NCI-H524 treated with DMSO at 0.1 percent for 48 hours (cell line): ENCODE results near the gene ASB5.

Experiments
- DNase-seq: peaks from one replicate; lab custom pipeline; 2025; lab: John Stamatoyannopoulos, UW

ASB5 gene

DNA sequence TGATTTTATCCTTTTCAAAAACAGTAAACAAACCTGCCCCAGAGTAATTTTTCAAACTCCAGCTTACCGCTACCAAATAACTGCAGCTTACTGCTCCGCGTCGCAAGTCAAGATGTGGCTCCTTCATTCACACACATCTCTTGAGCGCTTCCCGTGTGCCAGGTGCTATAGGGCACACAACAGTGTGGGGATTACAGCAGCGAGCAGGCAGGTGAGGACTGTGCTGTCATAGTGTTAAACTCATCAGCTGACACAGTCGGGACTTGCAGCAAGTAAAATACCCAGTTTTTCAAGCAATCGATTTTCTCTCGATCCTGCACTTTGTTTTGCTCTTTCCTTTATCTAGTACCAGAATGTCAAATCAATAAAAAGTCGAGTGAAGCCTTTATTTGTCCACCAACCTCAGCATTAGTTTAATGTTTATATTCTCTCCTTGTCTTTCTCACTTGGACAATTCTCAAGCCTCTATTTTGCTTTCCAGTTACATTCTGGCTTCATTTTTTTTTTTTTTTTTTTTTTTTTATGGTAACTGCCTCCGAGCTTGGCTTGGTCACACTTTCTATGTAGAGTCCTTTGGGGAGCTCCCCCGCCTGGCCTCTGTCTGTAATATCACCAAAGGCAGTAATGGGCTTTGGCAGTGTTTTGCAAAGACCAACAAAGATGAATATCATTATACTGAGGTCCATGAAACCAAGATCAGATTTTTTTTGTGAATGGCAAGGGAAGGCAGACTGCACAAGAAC is 8.3 kb upstream of the ASB5 start:
- DNase-seq: peak; percentile 2

DNA sequence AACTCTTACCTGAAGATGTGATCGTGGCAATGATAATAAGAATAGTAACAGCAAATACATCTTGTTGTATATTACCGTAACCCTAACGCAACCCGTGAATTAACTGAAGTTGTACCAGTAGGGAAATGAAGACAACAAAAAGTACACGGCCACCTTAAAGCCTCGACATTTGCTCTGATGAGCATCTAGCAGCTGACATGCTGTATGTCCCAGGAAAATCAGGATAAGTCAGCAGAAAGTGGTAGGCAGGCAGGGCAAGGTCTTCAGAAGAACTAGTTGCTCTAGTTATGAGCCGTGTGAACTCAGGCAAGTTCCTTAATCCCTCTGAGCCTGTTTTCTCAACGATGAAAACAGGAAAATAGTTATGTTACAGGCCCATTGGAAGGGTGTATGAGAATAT is 7.7 kb upstream of the ASB5 start:
- DNase-seq: no peak

DNA sequence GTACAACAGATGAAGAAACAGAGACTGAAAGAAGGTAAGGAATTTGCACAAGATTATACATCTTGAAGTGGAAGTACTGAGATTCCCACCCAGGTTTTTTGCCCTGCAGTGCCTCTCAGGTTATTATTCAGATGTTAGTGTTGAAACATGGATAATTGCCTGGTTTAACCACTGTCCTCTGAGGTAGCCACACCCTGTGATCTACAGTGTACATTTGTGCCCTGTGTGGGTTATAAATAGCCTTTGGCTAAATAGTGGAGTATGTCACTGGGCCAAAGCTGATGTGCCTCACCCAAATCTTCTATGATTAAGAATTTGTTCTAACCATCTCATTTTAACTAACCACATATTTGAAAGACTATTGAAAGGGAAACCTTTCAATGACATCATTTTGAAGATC is 5.4 kb upstream of the ASB5 start:
- no peak for DNase-seq

DNA sequence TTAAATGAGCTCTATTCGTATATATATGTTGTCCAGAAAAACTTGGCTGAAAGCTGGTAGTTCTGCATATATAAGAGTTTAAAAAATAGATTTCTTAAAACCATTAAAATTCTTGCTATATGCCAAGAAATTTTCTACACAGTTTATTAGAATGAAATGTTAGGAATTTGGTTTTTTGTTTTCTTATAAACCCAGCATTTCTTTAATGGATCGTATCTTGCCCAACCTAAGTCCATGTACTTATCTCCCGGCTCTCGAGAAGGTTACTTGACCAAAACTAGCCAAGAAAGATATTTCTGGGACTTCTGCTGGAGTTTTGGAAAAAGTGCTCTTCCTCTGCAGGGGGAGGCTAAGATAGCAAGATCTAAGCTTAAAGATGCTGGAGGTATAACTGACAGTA is 4.7 kb upstream of the ASB5 start:
- DNase-seq: no peak

DNA sequence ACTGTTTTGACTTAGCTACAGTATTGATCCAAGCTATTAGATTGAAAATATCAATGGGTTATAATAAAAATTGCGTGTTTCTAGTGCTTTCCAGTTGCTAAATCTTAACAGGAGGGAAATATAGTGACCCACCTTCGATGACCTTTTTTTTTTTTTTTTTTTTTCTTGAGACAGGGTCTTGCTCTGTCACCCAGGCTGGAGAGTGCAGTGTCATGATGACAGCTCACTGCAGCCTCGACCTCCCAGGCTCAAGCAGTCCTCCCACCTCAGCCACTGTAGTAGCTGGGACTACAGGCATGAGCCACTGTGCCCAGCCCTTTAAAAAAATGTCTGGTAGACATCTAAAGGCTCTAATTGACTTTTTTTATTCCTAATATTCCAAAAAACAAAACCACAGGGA is 3.8 kb upstream of the ASB5 start:
- no peak for DNase-seq

DNA sequence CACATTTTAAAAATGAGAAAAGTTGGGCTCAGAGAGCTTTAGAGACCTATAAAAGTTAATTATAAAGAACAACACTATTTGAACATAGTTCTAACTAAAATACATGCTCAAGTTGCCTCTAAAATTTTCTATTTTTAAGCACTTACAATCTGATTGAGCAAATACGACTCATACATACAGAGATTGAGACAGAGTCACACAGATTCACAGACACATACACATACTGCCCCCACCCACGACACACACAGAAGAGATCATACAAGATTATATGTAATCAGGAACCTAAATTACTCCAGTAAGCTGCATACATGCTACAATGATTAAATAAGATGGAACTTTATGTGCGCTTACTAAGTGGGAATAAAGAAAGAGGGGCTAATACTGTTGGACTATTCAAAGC is 2.7 kb upstream of the ASB5 start:
- DNase-seq: no peak

DNA sequence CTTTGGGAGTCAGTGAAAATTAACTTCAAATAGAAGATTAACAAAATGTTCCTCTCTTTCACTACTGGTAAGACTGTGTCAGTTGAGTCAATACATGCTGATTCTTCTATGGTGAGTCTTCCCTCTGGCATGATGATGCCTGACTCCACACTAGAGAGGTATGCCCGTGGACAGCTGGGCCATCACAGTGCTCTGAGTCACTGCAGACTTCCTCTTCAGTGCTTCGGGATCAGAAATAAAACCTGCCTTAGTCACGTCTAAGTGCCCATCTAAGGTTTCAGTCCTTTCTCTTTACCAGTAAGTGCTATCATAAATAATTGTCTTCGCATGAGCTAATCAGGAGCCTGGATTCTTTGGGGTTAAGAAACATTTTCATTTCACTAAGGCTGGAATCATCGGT is 1.6 kb upstream of the ASB5 start:
- peak; percentile 65 for DNase-seq

DNA sequence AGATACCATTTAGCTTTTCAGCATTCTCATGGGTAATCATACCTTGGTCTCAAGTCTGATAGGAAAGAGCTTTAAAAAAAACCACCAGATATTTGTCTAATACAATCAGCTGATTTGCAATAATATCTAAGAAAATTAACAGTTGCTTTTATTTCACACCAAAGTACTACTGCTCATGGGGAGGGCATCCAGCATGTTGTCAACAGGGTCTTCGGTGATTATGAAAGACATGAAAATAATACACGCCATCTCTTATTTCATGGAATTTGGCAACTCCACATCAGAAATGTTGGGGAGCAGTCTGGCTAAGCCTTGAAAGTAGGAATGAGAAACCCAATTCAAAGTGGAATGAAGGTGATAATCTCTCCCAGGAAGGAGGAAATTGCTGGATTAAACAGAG is 3.0 kb downstream of the ASB5 start:
- no peak for DNase-seq

DNA sequence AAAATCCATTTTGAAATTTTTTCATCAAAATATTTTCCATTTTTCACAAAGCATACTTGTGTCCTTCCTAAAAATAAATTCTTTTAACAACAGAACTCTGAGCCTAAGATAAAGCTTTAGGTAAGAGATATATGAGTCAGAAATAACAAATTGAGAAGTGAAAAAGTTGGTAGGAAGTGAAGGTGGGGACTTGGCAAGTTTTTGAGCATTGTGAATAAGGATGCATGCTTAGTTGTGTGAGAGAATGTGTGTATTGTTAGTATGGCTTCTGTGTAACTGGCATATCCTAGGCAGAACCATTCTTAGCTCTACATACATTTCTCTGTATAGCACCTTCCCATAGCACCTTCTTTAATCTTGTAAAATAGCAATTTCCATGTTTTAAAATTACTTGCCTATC is 6.8 kb downstream of the ASB5 start:
- no peak for DNase-seq

DNA sequence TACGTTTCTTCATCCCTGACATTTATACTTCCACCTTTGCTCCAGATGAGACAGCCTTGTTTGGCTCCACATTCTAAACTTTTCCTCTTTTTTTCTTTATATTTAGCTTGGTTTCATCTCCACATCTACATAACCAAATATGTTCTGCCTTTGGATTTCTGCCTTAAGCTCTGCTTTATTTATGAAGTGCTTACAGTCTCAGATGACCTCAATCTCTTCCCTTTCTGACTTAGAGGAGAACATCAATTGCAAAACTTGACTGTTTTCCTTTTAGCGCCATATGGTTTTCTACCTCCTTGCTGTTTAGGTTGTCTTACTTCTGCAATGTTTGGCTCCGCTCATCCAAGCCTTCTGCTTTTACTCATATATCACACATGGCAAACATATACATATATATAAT is 7.5 kb downstream of the ASB5 start:
- no peak for DNase-seq

DNA sequence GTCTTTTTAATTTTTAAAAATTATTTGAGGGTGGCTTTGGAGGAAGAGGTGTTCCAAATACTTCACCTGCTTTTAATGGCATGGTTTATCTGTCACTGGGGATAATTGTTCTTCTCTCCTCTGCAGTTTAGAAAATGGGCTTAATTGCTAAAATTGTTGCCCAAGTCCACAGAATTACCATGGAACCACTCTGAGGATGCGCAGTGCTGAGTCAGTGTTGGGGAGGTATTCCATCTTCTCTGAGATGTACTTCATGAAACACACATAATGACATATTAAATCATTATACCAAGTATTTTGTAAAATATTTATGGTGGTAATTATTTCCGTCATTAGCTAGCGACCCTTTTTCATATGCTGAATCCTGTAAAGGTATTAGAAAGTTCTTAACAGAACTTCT is 8.0 kb downstream of the ASB5 start:
- DNase-seq: no peak

DNA sequence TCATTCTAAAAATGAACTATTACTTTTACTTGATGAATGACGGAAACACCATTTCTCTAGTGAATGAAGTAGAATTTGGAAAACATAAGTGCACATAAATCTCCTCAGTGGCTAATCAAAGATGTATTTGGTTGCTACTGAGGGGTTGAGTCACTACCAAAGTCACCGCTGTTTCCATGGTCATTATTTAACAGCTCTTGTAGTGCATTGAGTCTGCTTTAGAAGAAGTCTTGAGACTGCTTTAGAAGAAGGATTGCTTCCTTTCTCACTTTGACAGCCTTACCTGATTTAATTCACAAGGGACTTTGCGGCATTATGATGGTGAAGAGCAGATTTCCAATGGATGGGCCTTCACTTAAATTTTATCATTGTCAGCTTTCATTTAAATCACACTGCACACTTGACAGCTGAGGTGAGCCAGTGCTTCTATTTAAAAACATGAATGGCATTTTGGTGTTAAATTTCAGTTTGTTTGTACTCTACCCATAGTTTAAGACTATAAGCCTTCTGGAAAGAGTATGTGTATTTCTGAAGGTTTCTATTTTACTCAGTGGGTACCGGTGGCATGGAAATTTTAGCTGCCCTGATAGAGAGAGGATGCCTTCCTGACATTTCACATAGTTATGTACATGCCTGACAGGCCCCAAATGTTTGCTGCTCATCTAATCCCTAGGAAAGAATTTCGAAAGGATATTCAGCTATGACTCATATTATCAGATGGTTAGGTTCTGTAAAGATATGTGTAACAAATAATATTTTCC is 9.5 kb downstream of the ASB5 start:
- no peak for DNase-seq

DNA sequence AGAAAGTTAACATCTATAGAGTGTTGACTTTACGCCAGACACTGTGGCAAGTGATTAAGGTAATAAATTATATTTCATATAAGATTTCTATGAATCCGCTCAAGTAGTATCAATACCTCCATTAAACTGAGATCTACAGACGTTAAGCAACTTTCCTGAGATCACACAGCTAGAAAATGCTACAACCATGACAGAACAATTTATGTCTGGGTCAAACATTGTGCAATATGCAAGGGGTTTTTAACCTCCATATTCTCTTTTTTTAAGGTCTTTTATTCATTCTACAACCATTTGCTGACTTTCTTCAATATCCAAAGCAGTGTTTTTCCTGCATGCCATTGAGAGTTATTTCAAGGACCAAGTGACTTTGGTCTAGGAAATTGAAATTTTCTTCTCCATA is 10.9 kb downstream of the ASB5 start:
- DNase-seq: no peak

DNA sequence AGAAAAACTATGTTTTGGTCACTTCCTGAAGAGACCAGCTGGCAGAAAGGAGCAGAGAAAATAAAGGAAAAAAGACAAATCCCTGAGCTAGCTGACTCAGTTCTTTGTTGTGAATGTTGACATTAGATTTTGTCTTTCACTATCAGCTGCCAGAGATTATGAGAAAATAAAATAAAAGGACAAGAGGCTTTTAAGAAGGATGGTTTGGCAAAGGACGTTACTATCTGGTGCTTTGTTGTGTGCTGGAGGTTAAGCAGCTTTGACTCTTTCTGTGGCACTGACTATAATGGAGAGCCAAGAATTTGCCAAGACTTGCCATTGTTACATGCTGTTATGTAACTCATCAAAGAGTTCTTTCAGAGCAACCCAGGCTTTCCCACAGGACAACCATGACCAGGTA is 12.1 kb downstream of the ASB5 start:
- DNase-seq: no peak

DNA sequence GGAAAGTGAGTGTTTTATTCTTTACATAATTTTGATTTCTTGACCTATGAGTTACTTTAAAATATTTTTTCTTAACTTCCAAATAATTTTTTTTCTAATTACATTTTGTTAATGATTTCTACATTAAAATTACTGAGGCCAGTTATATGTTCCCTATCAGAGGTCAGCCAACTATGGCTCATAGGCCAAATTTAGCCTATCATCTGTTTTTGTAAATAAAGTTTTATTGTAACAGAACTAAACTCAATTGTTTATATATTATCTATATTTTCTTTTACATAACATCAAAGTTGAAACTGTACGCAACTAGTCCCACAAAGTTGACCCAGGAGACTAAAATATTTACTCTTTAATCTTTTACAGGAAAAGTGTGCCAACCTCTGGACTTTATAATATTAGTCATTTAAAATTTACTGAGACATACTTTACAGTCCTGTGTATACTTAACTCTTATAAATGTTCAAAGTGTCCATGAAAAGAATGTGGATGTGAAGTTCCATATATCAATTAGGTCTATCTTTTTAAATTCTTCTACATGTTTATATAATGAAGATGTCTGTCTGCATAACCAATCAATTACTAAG is 26.2 kb downstream of the ASB5 start:
- DNase-seq: no peak

DNA sequence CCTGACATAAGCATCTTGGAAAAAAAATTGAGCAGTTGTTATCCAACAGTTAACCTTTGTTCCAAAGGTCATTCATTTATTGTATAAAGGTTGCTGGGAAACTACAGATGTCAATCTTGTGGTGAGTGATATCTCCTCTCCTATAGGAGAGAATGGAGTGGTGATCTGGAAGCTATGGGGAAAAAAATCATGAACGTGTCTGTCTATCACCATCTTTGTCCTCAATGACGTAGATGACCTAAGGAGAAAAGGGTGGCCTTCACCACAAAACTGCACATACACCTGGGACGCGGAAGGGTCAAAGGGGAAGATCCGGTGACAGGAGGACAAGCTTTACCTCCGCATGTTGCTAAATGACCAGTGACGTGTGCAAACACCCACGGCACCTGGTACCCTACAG is 27.3 kb downstream of the ASB5 start:
- no peak for DNase-seq

DNA sequence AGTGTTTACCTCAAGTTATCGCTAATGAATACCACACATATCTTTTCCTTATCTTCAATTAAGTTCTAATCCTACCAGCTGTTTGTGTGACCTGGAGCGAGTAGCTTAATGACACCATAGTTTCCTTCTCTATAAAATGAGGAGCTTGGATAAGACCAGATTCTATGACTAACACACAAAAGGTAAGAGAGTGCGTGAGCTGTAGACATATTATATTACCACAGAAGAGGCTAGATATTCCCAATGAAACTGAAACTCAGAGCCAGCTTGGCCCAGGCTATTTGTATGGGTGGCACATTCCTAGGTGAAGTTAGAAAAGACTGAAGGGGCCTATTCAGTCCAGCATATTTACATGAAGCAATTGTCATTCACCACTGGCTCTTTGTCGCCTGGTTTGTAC is 30.2 kb downstream of the ASB5 start:
- peak; percentile 44 for DNase-seq

DNA sequence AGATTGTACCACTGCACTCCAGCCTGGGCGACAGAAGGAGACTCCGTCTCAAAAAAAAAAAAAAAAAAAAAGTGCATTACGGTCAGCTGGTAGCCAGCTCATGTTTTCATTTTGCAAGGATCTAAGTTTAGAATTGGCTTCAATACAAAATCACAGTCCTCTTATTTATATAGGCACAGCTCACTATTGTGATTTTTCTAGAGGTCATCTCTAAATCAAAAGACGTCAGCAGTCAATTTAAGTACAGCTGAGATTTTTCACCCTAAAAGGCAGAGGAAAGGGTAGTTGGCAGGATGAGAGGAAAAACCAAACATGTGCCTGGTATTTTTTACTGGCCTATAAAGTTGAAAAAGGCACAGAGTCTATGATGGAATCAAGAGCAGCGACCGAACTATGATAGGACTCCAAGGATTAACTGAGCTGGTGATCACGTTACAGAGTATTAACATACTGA is 30.8 kb downstream of the ASB5 start:
- DNase-seq: no peak

DNA sequence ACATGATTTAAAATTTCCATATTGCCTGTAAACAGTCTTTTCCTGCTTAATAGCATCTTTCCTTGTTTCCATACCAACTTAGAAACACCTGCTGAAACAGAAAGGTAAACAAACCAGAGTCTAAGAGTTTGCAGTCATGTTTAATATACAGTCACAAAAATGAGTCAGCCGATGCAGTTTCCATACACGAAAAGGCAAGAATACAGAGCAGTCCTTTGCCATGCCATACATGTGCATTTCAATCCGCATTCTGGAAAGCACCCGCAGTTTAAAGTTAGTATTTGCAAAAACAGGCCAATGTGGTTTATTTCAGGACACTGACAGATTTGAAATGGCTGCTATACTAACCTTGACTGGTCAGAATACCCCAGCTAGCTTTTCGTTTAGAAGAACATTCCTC is 32.1 kb downstream of the ASB5 start:
- no peak for DNase-seq

DNA sequence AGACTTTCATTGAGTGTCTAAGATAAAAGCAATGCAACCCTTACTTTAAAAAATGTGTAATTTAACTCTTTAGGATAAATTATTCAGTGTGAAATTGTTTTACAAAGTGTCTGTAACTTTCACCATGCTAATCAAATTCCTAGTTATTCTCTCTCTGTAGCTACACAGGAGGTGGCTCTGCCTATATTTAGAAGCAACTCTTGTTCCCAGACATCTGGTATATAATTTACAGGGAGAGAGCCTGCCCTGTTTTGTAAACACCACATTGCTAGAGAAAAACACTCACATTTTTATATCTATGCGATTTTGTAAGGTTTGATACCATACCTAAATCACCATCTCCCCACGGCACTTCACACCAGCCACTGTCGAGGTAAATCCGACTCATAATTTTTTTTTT is 38.2 kb downstream of the ASB5 start:
- DNase-seq: no peak

DNA sequence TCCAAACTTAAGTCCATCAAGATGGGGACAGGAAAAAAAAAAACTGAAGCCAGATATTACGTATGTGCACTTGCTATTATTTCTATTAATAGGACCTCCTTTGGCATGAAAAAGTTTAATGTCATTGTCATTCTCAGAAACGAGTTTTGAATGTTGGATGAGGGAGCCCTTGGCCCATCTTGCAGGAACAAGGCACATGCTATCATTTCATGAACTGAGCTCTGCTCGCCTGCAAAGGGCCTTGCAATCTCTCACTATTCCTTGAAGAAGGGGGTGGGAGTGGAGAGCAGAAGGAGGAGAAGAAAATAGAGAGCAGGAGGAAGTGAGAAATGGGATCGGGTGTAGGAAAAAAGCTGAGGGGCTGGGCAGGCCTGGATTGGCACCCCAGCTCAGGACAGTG is 39.4 kb downstream of the ASB5 start:
- no peak for DNase-seq

DNA sequence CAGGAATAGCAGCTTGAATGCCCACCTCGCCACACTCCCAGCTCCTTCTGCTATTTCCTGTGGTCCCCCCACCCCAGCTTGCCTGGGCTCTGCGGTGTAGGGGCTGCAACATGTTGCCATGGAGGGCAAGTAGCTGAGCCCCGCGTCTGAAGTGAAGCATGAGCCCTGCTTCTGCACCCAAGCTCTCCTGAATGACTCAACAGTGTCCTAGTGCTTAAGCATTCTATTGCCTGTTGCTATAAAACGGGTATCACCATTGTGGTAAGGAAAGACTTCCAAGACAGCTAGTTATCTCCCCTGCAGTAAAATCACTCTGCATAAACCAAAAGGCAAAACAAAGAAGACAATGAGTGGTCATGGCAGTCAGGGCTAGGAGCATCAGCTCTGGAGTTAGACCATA is 42.3 kb downstream of the ASB5 start:
- DNase-seq: no peak

DNA sequence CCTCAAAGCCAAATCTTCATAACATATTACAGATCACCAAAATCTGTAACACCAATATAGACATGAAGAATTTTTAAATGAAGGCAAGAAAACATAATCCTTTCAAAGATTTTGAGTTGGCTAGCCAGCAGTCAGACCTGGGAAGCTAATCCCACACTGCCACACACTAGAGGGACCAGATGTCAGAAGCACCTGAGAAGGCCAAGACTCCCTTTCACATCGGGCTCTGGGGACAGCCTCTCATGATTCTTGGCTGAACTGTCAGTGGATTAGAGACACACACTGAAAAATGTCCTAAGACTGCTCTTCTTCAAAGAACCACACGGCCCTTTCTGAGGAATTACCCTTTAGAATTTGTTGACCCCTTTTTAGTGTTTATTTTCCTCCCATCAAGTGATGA is 45.5 kb downstream of the ASB5 start:
- DNase-seq: no peak

DNA sequence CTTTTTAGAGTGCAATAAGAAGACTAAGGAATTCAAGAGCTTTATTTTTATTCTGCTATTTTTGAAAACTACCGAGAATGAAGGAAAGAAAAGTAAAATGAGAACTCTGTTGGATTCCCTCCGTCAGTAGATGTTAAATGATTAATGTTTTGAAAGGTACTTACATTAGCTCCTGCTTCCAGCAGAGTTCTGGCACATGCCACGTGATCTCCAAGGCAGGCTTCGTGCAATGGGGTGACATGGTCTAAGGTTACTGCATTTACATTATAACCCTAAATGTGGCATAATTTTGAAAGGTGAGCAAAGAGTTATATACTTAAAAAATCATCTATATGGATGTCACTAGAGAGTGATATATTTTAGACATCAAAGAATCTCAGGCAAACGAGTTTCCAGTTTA is 46.9 kb downstream of the ASB5 start:
- no peak for DNase-seq
